Ishikawa (cell line): ENCODE data around the gene SGSH.

Experiments
- CEBPB ChIP-seq: IDR thresholded peaks from 2 replicates; pipeline ENCODE4 v1.6.1; 2012
- CREB1 ChIP-seq: IDR thresholded peaks from 2 replicates; pipeline ENCODE4 v1.6.1; 2012; ENCODE audit warnings: low read depth
- EGR1 ChIP-seq: IDR thresholded peaks from 2 replicates; pipeline ENCODE4 v1.6.1; 2012
- EP300 ChIP-seq: IDR thresholded peaks from 2 replicates; pipeline ENCODE4 v1.6.1; 2012; ENCODE audit warnings: borderline replicate concordance
- FOXM1 ChIP-seq: IDR thresholded peaks from 2 replicates; pipeline ENCODE4 v1.6.1; 2012; ENCODE audit warnings: low read depth, borderline replicate concordance
- NFIC ChIP-seq: IDR thresholded peaks from 2 replicates; pipeline ENCODE4 v1.6.1; 2012
- RAD21 ChIP-seq: IDR thresholded peaks from 2 replicates; pipeline ENCODE4 v1.6.1; 2012; ENCODE audit warnings: low read depth
- TAF1 ChIP-seq: IDR thresholded peaks from 2 replicates; pipeline ENCODE4 v1.6.1; 2012; ENCODE audit warnings: low read depth, mild to moderate bottlenecking
- TCF12 ChIP-seq: IDR thresholded peaks from 2 replicates; pipeline ENCODE4 v1.6.1; 2012; ENCODE audit warnings: low read depth
- TEAD4 ChIP-seq: IDR thresholded peaks from 2 replicates; pipeline ENCODE4 v1.6.1; 2012
- USF1 ChIP-seq: IDR thresholded peaks from 2 replicates; pipeline ENCODE4 v1.6.1; 2012
- YY1 ChIP-seq: IDR thresholded peaks from 2 replicates; pipeline ENCODE4 v1.6.1; 2012; ENCODE audit warnings: low read depth
- ZBTB7A ChIP-seq: IDR thresholded peaks from 2 replicates; pipeline ENCODE4 v1.6.1; 2012; ENCODE audit warnings: low read depth
- TF ChIP-seq, protein P1 (sequence below): IDR thresholded peaks from 2 replicates; pipeline ENCODE4 v1.6.1; 2012; ENCODE audit warnings: low read depth, mild to moderate bottlenecking
- TF ChIP-seq, protein P2 (sequence below): IDR thresholded peaks from 2 replicates; pipeline ENCODE4 v1.6.1; 2012

The SGSH gene

DNA sequence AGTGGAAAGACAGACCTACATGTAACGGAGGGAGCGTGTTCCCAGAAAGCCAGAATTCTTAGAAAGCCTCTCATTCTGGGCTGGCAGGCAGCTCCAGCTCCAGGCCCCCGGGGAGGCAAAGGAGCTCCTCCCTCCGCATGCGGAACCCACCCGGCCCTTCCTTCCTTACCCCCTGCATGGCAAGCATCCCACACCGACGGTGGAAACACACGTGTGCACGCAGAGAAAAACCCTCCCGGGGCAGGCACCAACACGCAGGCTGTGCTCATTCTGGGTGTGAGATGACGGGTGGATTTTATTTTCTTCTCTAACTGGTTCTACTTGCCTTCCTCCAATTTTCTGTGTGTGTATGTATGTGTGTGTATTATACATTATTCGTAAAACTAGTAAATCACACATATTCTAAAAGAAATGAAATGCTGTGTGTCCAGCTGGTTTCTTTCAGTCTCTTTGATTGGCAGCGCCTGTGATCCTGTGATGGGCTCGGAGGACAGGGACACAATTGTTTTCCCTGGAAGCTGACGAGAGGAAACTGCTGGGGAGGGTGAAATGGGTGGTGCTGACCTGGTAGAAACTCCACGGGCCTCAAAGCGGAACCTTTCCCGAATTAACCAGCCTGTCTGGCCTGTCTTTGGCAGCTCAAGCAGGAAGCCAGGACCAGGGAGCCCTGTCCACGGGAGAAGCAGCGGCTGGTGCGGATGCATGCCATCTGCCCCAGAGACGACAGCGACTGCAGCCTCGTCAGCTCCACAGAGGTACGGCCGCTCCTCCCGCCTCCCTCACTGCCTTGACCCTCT is 28.1 kb downstream of the SGSH start:
- TF ChIP-seq CREB1 (no peak), TAF1 (no peak), TEAD4 (no peak), ZBTB7A (no peak), USF1 (no peak), EP300 (no peak), RAD21 (no peak), FOXM1 (no peak)
- TF ChIP-seq, protein P1, sequence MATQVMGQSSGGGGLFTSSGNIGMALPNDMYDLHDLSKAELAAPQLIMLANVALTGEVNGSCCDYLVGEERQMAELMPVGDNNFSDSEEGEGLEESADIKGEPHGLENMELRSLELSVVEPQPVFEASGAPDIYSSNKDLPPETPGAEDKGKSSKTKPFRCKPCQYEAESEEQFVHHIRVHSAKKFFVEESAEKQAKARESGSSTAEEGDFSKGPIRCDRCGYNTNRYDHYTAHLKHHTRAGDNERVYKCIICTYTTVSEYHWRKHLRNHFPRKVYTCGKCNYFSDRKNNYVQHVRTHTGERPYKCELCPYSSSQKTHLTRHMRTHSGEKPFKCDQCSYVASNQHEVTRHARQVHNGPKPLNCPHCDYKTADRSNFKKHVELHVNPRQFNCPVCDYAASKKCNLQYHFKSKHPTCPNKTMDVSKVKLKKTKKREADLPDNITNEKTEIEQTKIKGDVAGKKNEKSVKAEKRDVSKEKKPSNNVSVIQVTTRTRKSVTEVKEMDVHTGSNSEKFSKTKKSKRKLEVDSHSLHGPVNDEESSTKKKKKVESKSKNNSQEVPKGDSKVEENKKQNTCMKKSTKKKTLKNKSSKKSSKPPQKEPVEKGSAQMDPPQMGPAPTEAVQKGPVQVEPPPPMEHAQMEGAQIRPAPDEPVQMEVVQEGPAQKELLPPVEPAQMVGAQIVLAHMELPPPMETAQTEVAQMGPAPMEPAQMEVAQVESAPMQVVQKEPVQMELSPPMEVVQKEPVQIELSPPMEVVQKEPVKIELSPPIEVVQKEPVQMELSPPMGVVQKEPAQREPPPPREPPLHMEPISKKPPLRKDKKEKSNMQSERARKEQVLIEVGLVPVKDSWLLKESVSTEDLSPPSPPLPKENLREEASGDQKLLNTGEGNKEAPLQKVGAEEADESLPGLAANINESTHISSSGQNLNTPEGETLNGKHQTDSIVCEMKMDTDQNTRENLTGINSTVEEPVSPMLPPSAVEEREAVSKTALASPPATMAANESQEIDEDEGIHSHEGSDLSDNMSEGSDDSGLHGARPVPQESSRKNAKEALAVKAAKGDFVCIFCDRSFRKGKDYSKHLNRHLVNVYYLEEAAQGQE, result no peak
- TF ChIP-seq, protein P2, sequence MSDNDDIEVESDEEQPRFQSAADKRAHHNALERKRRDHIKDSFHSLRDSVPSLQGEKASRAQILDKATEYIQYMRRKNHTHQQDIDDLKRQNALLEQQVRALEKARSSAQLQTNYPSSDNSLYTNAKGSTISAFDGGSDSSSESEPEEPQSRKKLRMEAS, result no peak

- TF ChIP-seq TEAD4 (no peak), CREB1 (no peak), TCF12 (no peak)
- TF ChIP-seq, protein P2, result no peak
Observed at GRCh38 chr17:80191192-80191591, 28.9 kb downstream of the SGSH start.

DNA sequence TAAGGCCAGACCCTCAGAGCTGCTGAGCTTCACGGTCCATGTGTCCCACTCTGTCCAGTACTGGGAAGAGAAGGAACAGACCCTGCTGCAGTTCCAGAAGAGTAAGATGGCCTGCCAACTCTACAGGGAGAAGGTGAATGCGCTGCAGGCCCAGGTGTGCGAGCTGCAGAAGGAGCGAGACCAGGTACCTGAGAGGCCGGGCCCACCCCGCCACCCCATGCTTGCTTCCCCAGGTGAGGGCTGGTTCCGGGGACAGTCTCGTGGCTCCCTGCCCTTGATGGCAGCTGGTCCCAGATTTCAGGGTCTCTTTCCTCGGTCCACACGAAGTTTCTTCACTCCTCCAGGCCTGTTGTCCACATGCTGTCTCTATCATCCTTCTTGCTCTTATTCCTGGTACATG is 29.4 kb downstream of the SGSH start:
- TF ChIP-seq TAF1 (no peak), EP300 (no peak), USF1 (no peak), CEBPB (no peak), YY1 (no peak), TEAD4 (no peak), EGR1 (no peak), TCF12 (no peak), RAD21 (no peak)
- TF ChIP-seq, protein P2, result no peak
- TF ChIP-seq, protein P1, result no peak

DNA sequence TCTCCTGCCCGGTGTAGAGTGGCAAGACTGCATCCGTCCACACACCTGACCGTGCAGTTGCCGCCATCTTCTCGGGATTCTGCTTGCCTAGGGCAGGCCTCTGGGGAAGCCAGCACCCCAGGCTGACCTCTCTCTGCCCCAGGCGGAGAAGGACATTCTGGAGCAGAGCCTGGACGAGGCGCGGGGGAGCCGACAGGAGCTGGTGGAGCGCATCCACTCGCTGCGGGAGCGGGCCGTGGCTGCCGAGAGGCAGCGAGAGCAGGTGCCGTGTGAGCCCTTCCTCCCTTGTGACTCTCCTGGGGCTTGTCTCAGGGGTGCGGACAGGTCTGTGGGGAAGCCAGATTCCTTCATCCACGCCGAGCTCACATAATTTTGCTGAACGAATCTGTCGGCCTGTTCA is 30.5 kb downstream of the SGSH start:
- TF ChIP-seq TEAD4 (no peak), CEBPB (no peak), TCF12 (no peak), YY1 (no peak), CREB1 (no peak), FOXM1 (no peak), RAD21 (no peak), TAF1 (no peak), USF1 (no peak), NFIC (no peak), EGR1 (no peak), ZBTB7A (no peak), EP300 (no peak)
- TF ChIP-seq, protein P2, result no peak
- TF ChIP-seq, protein P1, result no peak
